Measurements from ENCODE around the gene LARGE2.

Gene LARGE2

GRCh38 chr11:45890886-45891550, 31.4 kb upstream of the LARGE2 start:
- no peaks in the 10 kb centered on the region for H3K36me3 ChIP-seq (ENCODE audit: insufficient read depth, low read length)

GRCh38 chr11:45892856-45893255, 29.6 kb upstream of the LARGE2 start:
- no peak overlapping the region for H3K27ac ChIP-seq
- no peaks in the 10 kb centered on the region for H3K9me3 ChIP-seq (ENCODE audit: low read depth, low read length)
- no peak for DNase-seq (ENCODE audit: low read depth, low spot score)
- H3K36me3 ChIP-seq (ENCODE audit: insufficient read depth, low read length): no peaks in the 10 kb centered on the region
- no peak overlapping the region for H3K4me3 ChIP-seq
- TF ChIP-seq EZH2 (IDR thresholded peaks at IDR 0.05) (no peak), FOXP2 (optimal IDR thresholded peaks at IDR 0.05; ENCODE audit: control extremely low read depth, extremely low read length, insufficient read depth) (no peak), POLR2AphosphoS5 (IDR thresholded peaks at IDR 0.05; ENCODE audit: borderline replicate concordance, low read depth, low read length) (no peak)
- no peak overlapping the region for H3K9ac ChIP-seq (ENCODE audit: insufficient read length)

More at GRCh38 chr11:45890886-45891550, 31.4 kb upstream of the LARGE2 start:
- Histone ChIP-seq H3K27ac (no peak overlapping the region), H3K4me3 (no peak overlapping the region), H3K9me3 (ENCODE audit: low read depth, low read length) (no peaks in the 10 kb centered on the region), H3K9ac (ENCODE audit: insufficient read length) (no peak overlapping the region)
- no peak for DNase-seq (ENCODE audit: low read depth, low spot score)
- no peak for TF ChIP-seq POLR2AphosphoS5 (IDR thresholded peaks at IDR 0.05; ENCODE audit: borderline replicate concordance, low read depth, low read length)
- no peak for TF ChIP-seq FOXP2 (optimal IDR thresholded peaks at IDR 0.05; ENCODE audit: control extremely low read depth, extremely low read length, insufficient read depth)
- TF ChIP-seq EZH2 (IDR thresholded peaks at IDR 0.05): no peak

GRCh38 chr11:45894555-45895247, 27.8 kb upstream of the LARGE2 start:
- Histone ChIP-seq H3K4me3 (no peak overlapping the region), H3K9me3 (ENCODE audit: low read depth, low read length) (no peaks in the 10 kb centered on the region), H3K36me3 (ENCODE audit: insufficient read depth, low read length) (no peaks in the 10 kb centered on the region), H3K9ac (ENCODE audit: insufficient read length) (no peak overlapping the region), H3K27ac (no peak overlapping the region)
- DNase-seq (ENCODE audit: low read depth, low spot score): no peak
- TF ChIP-seq EZH2 (IDR thresholded peaks at IDR 0.05) (no peak), FOXP2 (optimal IDR thresholded peaks at IDR 0.05; ENCODE audit: control extremely low read depth, extremely low read length, insufficient read depth) (no peak), POLR2AphosphoS5 (IDR thresholded peaks at IDR 0.05; ENCODE audit: borderline replicate concordance, low read depth, low read length) (no peak)

GRCh38 chr11:45895553-45896259, 26.8 kb upstream of the LARGE2 start:
- Histone ChIP-seq H3K27ac (no peak overlapping the region), H3K9me3 (ENCODE audit: low read depth, low read length) (no peaks in the 10 kb centered on the region), H3K9ac (ENCODE audit: insufficient read length) (no peak overlapping the region), H3K36me3 (ENCODE audit: insufficient read depth, low read length) (no peaks in the 10 kb centered on the region), H3K4me3 (no peak overlapping the region)
- no peak for DNase-seq (ENCODE audit: low read depth, low spot score)
- TF ChIP-seq FOXP2 (optimal IDR thresholded peaks at IDR 0.05; ENCODE audit: control extremely low read depth, extremely low read length, insufficient read depth): no peak
- TF ChIP-seq EZH2 (IDR thresholded peaks at IDR 0.05): no peak
- no peak for TF ChIP-seq POLR2AphosphoS5 (IDR thresholded peaks at IDR 0.05; ENCODE audit: borderline replicate concordance, low read depth, low read length)

- no peak for DNase-seq (ENCODE audit: low read depth, low spot score)
- H3K9ac ChIP-seq (ENCODE audit: insufficient read length): no peak overlapping the region
- no peak overlapping the region for H3K27ac ChIP-seq
- no peaks in the 10 kb centered on the region for H3K9me3 ChIP-seq (ENCODE audit: low read depth, low read length)
- TF ChIP-seq EZH2 (IDR thresholded peaks at IDR 0.05) (no peak), POLR2AphosphoS5 (IDR thresholded peaks at IDR 0.05; ENCODE audit: borderline replicate concordance, low read depth, low read length) (no peak), FOXP2 (optimal IDR thresholded peaks at IDR 0.05; ENCODE audit: control extremely low read depth, extremely low read length, insufficient read depth) (no peak)
- no peak overlapping the region for H3K4me3 ChIP-seq
- H3K36me3 ChIP-seq (ENCODE audit: insufficient read depth, low read length): no peaks in the 10 kb centered on the region
Measured at GRCh38 chr11:45896422-45896984, 26.0 kb upstream of the LARGE2 start.

- no peak overlapping the region for H3K27ac ChIP-seq
- no peaks in the 10 kb centered on the region for H3K36me3 ChIP-seq (ENCODE audit: insufficient read depth, low read length)
- no peaks in the 10 kb centered on the region for H3K9me3 ChIP-seq (ENCODE audit: low read depth, low read length)
- TF ChIP-seq EZH2 (IDR thresholded peaks at IDR 0.05): no peak
- no peak for TF ChIP-seq FOXP2 (optimal IDR thresholded peaks at IDR 0.05; ENCODE audit: control extremely low read depth, extremely low read length, insufficient read depth)
- no peak for TF ChIP-seq POLR2AphosphoS5 (IDR thresholded peaks at IDR 0.05; ENCODE audit: borderline replicate concordance, low read depth, low read length)
- no peak for DNase-seq (ENCODE audit: low read depth, low spot score)
- no peak overlapping the region for H3K4me3 ChIP-seq
- no peak overlapping the region for H3K9ac ChIP-seq (ENCODE audit: insufficient read length)
Measured at GRCh38 chr11:45897556-45897955, 24.9 kb upstream of the LARGE2 start.

- Histone ChIP-seq H3K9me3 (ENCODE audit: low read depth, low read length) (no peaks in the 10 kb centered on the region), H3K4me3 (no peak overlapping the region), H3K9ac (ENCODE audit: insufficient read length) (no peak overlapping the region), H3K36me3 (ENCODE audit: insufficient read depth, low read length) (no peaks in the 10 kb centered on the region), H3K27ac (no peak overlapping the region)
- TF ChIP-seq FOXP2 (optimal IDR thresholded peaks at IDR 0.05; ENCODE audit: control extremely low read depth, extremely low read length, insufficient read depth) (no peak), EZH2 (IDR thresholded peaks at IDR 0.05) (no peak), POLR2AphosphoS5 (IDR thresholded peaks at IDR 0.05; ENCODE audit: borderline replicate concordance, low read depth, low read length) (no peak)
- DNase-seq (ENCODE audit: low read depth, low spot score): no peak
Measured at GRCh38 chr11:45899086-45899447, 23.4 kb upstream of the LARGE2 start.
